Measurements from ENCODE around the gene CMPK2.

CMPK2 gene

DNA sequence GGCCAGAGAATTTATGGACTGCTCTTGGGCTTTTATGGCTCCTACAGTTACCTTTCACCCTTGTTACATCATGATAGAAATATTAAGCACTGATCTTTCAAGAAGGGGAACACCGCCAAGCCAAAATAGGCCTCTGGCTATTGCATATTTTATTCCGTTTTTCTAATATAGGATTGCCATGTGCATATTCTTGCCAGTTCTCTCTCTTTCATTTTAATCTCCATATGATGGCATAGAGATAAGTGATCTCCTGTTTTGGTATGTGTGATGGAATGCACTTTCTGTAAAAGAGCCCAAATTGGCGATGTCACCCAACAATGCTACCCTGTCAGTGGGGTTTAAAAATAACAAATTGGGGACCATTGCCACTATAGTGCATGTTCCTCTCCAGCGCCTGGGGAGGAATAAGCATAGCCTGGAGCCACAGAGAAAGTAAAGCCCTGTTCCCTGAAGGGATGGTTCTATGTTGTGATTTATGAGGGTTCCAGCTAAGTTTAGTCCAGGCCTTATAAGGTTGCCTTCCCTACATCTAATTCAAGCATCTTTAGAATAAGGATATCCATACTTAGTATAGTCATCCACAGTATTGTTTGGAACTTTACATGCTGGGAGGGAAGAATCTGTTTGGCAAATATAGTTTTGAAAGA is 26.9 kb downstream of the CMPK2 start:
- no peak for DNase-seq

DNA sequence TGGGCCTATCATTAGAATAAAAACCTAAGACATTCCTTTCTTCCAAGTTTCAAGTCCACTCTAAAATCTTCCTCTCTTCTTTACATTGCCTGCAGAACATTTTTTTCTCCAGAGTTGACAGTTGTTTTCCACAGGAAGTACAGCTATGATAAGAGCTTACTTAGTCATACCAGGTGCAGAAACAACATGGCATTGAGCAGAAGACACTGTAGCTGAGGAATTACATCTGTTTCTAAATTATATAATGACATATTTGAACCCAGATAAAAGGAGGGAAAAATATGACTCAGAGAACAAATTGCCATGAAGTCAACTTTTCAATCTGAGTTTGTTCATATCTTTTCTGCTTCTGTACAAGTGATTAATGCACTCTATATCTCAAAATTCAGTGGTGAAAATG is 30.2 kb downstream of the CMPK2 start:
- no peak for DNase-seq

DNA sequence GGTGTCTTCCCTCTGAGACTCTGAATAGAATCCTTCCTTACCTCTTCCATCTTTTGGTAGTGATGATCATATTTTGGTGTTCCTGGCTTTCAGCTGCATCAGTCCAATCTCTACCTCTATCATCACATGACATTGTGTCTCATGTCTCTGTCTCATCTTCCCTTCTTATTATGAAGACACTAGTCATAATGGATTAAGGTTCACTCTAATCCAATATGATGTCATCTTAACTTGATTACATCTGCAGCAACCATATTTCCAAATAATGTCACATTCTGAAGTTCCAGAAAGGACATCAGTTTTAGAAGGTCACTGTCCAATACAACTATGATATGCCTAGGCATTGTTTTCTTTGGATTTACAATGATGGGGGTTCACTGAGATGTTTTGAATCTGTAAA is 31.5 kb downstream of the CMPK2 start:
- DNase-seq = no peak

DNA sequence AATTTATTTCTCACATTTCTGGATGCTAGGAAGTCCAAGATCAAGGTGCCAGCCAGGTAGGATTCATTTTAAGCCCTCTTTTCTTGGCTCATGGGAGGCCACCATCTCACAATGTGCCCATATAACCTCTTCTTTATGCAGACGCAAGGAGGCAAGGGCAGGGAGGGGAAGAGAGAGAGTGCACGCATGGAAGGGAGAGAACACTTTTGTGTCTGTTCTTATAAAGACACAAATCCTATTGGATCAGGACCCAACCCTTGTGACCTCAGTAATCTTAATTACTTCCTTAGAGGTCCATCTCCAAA is 32.5 kb downstream of the CMPK2 start:
- no peak for DNase-seq

DNA sequence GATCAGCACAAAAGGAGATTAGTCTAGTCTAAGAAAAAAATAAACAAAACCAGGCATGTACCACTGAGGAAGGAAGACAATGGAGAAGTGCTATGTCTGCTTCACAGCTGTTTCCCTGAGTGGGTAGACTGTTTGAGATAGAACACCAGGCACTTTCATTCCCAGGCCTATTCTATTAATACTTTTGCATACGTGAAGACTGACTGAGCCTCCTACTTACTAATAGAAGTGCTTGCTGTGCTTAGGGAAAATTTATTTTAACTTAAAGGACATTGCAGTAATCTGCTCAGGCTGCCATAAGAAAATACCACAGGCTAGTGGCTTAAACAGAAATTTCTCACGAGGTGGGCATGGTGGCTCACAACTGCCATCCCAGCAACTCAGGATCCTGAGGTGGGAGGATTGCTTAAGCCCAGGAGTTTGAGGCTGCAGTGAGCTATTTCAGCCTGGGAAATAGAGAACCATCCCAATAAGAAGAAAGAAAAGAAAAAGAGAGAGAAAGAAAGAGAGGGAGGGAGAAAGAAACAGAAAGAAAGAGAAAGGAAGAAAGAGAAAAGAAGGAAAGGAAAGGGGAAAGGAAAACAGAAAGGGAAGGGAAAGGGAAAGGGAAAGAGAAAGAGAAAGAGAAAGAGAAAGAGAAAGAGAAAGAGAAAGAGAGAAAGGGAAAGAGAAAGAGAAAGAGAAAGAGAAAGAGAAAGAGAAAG is 33.0 kb downstream of the CMPK2 start:
- no peak for DNase-seq

DNA sequence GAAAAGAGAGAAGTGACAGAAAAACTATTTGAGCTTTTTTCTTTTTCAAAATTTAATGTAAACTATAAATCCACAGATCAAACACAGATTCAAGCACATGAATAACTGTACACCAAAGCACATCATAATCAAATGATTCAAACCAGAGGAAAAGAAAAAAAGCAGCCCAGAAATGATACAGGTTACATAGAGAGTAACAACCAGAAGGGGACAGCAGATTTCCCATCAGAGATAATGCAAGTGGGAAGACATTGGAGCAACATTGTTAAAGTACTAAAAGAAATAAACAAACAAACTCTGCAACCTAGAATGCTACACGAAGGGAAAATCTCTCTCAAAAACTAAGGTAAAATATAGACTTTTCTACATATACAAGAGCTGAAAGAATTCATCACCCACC is 34.5 kb downstream of the CMPK2 start:
- DNase-seq = no peak

DNA sequence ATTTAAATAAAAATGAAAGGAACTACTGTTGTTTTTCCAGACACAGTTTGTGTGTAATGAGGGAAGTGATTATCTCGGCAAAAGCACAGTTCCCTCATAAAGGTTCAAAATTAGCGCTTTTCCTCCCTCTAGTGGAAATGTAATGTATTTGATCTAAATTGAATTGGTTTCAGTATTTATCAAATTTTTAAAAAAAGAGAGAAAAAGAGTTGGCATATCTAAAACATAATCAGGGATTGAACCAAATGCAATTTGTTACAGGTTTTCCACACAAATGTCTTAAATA is 37.5 kb downstream of the CMPK2 start:
- no peak for DNase-seq

DNA sequence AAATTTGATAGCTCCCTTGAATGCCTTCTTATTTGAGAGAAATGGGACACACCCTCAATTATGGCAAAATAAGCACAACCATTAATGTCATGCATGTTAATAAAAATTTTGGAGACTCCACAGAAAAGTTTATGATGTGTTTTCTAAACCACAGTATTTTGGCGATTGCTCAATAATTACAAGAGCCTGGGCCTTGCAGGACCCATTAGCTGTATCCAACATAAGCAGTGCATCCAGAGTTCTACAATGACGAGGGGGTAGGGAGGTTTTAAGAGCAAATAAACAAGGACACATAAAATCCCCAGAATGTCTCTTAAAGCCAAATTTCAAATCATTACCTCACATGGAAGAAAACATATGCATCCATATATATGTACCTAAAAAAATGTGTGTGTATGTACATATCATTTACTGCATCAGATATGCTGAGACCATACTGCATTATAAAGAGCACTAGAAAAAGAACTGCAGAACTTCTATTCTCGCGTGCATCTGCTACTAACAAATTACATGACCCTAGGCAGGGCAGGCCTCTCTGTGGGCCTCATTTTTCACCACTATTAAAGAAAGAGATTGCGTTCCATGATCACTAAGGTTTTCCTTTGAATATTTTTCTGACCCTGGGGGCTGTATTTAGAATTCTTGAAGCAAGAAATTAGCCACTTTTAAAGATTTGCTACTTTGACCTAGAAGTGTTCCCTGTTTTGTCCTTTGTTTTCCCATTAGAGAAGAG is 38.0 kb downstream of the CMPK2 start:
- no peak for DNase-seq

DNA sequence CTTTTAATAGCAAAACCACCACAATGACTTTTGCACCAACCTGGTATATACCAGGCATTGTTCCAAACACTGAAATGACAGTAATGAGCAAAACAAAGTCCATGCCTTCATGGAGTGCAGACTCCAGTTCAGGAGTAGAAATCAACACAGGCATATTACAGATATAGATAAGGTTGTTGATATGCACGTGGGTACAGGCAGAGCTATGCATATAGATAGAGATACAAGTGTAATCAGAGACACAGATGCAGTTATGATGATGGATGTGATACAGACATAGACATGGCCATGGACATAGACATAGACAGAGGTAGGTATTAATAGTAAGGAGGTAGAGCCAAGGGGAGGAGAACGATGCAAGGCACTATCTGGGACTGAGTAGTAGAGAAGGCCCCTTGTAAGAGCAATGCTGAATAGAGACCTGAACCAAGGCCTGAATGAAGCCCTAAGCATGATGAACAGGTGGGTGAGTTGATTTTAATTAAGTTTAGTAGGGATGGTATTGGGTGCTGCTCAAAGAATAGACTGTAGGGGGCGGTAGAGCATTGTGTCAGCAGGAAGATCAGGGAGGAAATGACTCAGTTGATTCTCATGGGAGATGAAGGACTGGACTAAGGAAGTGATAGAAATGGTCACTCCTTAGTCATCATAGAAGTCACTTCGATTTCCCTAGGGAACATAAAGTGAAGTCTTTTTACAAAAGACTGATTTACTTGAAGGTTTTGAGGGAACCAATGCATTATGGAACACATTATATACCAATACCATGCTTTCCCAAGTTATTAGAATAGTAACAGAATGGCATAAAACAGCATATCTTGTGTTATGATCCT is 39.4 kb downstream of the CMPK2 start:
- DNase-seq = no peak

DNA sequence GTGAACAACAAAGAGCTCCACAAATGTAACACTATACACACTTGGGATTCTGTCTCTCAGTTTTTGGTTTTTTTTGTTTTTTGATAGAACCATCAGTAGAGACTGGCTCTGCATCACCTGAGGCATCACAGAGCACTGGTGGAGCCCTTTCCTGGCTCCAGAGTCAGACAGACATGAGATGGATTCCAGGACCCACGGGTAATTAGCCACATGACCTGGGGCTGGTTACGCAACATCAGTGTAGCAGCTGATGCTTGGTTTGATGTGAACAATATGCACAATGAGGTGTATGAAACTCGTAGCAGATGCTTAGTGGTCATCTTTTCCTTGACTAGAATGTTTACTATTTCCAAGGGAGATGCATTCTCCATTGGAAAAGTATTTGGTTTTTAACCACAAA is 40.7 kb downstream of the CMPK2 start:
- DNase-seq = no peak

DNA sequence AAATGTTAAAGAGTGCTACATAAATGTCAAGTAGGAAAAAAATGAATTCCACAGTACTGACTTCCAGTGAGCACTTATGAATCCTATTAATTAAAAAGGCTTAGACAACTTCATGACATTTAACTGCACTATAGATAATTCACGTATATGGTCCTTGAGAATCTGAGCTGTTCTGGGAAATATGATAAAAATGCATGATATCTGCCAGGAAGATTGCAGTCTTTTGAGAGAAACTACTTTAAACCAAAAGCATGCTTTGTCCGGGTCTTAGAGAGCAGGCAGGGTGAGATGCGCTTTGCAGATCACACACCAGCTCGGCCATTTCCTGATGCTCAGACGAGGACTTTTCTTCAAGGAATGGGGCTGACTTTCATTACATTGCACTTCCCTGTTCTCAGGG is 42.6 kb downstream of the CMPK2 start:
- no peak for DNase-seq

DNA sequence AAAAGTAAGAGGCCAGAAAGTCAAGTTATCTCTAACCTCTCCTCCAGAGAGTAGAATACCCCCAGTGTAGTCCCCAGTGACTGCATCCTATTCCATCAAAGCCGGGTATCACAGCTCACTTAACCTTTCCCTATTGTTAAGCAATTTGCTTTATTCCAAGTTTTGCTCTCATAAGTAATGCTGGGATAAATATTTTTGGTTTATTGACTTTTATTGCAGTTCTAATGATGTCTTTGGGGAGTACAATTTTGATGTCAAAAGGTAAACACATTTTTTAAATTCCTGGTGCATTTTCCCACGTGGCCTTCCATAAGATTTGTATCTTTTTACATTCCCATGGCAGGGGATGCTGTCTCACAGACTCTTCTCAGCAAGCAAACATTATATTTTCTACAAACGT is 43.3 kb downstream of the CMPK2 start:
- DNase-seq = no peak

DNA sequence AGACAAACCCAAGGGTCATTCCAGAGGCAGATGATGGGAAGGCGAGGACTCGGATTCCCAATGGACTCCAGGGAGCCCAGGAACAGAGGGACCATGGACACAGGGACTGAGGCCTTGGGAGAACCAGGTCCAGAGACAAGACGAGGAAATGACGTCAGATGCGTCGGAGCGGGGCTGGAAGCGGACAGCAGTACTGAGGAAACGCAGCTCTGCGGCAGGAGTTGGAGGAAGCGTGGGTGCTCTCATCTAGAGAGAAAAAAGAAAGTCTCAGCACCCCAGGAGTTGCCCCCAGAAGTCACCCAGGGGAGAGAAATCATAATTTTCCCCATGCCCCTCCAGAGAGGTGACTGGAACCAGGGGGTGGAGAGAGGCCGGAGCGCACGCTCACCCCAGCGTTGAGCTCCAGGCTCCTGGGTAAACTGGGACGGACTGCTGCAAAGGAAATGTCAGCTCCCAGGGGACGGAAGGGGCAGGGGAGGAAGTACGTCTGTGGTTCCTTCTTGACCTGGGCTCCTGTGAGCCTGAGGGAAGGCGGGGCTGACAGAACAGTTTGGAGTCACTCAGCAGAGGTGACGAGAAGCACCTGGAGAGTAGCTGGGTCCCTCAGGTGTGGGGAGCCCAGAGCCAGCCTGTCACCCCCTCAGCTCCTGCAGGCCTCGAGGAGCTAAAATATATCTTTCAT is 44.7 kb downstream of the CMPK2 start:
- no peak for DNase-seq

DNA sequence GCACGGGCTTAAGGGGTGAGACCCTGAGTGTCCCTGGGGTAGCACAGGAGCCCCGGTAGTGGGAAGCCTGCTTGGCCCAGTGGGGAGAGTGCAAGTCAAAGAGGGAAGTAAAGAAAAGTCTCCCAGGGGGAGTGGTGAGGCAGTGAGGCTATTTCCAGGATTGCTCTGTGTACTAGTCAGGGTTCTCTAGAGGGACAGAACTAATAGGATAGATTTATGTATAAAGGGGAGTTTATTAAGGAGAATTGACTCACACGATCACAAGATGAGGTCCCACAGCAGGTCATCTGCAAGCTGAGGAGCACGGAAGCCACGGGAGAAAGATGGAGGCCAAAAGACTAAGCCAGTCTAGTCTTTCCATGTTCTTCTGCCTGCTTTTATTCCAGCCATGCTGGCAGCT is 45.5 kb downstream of the CMPK2 start:
- no peak for DNase-seq

DNA sequence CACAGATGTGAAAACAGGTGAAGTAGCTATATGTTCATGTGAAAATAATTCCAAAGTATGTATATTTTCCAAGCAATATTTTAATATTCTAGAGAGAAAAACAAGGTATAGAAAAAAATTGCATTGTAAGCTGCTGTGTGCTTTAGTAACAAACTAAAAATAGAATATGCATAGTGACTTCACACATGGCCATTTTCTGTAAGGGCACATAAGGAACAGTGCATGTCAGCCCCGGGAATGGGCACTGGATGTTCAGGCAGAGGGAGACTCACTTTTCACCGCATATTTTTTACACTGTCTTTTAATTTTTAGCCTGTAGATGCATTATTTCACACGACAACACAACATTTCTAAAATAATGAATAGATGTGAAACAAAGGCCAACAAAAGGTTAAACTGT is 46.0 kb downstream of the CMPK2 start:
- no peak for DNase-seq

DNA sequence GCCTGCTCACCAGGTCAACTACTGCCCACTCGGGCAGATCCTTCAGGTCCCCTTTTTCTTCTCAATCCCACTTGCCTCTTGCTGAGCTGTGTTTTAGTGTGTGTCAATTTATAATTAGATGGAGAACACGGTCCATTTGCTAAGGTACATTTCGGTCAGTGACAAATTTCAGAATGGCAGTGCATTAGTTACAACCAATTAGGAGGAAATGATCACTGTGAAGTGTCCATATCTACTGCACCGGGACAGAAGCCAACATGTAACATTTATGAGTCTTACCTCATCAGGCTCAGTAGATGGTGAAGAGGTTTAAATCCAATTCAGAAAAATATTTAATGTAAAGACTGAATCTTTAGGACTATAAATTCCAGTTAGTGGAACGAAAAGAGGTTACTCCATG is 47.7 kb downstream of the CMPK2 start:
- no peak for DNase-seq

DNA sequence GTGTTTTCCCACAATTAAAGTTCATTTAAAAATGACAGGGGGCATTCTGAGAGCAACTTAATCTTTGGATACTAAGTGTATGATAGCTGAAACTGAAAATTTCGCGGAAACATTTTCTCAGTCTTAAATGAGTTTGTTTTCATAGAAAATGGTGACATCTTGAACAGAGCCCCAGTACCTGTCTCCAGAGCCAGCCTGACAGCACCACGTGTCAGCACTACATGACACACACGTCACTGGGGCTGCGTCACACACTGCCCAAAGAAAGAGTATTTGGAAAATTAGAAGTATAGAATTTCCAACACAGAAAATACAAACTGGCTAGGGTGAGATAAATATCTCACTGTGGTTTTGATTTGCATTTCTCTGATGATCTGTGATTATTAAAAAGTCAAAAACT is 50.8 kb downstream of the CMPK2 start:
- DNase-seq = no peak

DNA sequence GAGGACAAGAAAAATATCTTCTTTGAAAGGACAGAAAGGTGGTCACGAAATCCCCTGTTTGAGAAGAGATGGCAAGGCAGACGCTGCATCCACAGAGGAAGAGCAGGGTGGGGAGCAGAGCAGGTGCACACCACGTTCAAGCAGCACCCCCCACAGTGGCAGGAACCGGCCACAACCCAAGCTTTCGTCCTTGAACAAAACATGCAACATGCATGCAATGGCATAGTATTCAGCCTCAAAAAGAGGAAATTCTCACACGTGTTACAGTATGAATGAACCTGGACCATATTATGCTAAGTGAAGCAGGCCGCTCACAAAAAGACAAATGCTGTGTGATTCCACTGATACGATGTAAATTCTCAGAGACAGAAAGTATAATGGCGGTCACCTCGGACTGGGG is 51.4 kb downstream of the CMPK2 start:
- no peak for DNase-seq

DNA sequence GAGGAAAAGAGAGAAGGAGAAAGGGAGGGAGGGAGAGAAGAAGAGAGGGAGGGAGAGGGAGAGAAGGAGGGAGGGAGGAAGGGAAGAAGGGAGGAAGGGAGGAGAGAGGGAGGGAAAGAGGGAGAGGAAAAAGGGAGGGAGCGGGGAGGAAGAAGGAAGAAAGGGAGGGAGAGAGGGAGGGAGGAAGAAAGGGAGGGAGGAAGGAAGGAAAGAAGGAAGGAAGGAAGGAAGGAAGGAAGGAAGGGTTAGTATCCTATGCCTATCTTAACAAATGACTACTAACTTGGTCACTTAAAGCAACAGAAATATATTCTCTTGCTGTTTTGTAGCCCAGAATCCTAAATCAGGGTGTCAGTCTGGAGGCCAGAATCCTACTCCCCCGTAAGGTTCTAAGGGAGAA is 52.1 kb downstream of the CMPK2 start:
- no peak for DNase-seq

DNA sequence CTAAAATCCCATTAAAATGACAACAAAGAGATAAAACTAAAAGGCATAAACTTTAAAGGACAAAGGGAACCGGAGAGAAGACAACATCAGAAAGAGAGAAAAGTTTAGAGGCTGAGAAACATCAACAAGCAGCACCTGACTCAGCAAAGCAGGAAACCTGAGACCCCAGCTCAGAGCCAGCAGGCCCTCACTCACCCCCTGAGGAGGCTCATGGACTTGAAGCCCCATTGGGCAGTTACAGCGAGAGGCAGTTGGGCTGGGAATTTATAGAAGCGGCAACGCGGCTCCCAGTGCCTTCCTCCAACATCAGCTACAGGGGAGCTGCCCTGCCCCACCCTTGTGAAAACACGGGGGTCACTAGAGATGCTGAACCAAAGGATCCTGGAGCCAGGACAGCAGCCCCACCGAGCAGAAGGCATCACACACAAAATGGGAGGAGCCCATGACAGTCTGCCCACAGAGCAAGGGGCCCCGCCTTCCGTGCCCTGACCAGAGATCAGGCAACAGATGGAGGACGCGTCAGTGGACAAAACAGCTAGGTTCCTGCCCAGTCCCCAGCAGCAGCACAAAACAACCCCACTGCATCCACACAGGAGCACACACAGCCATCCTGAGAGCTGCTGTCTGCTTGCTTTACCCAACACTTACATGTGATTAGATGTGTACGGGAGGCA is 52.7 kb downstream of the CMPK2 start:
- DNase-seq = no peak

DNA sequence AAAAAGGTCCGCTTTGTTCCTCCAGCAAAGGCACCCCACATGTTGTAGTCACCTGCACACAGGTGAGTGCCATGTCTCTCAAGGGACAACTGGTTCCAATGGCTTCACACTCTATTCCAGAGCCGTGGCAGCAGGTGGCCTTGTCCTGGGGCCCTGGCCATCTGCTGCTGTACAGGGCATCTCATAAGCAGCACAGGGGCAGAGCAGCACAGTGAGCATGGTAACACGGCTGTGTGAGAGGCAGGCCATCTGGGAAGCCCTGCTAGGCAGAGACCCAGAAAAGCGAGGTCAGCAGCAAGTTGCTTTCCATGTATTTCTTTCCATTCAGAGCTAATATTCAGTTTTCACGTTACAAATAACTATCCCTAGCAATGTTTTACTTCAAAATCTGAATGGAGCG is 54.7 kb downstream of the CMPK2 start:
- DNase-seq = no peak

DNA sequence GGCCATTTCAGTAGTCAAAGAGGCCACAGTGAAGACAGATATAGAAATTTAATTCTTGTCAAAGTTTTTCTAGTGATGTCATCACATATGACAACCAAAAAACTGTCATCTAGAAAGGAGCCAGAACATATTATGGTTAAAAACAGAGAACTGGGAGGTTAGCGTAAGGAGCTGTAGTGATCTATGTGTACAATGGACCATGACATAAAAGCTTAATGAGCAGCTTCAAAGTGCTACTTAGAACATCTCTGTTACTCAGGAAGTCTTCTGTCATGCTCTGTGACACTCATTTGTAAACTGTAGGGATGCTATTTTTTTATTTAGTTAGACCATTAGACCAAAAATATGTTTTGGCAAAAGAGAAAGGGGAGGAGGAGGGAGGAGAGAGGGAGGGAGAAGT is 57.3 kb downstream of the CMPK2 start:
- DNase-seq = no peak

DNA sequence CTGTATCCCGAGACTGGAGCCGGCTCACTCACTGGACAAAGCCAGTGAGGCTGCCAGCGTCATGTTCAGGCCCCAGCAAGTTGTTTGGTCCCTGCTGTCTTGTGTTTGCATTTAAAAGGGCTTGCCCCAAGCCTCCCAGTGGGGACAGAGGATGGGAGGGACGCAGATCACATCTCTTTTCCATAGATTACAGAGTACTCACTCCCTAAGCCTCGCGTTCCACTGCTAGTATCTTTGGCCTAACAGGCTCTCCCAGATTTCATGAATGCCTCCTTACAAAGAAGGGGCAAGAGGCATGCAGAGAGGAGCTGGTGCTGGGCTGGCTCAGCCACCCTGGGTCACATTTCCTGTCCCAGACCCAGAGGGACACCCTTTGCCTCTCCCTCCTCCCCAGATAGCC is 59.1 kb downstream of the CMPK2 start:
- no peak for DNase-seq
